ENCODE data around the gene PPARD.

- TF ChIP-seq CTCF (IDR thresholded peaks at IDR 0.05) (no peak), POLR2A (IDR thresholded peaks at IDR 0.05) (no peak)
These were observed 101.1 kb downstream of the PPARD start for GRCh38 chr6:35443341-35444030.
